ENCODE measurements around the gene DVL3.

DVL3 gene

GRCh38 chr3:184176377-184177330 is 21.5 kb downstream of the DVL3 start:
- DNase-seq (ENCODE audit: extremely low read depth in 1 of 2, low read depth in 1 of 2), result no peak

DNA sequence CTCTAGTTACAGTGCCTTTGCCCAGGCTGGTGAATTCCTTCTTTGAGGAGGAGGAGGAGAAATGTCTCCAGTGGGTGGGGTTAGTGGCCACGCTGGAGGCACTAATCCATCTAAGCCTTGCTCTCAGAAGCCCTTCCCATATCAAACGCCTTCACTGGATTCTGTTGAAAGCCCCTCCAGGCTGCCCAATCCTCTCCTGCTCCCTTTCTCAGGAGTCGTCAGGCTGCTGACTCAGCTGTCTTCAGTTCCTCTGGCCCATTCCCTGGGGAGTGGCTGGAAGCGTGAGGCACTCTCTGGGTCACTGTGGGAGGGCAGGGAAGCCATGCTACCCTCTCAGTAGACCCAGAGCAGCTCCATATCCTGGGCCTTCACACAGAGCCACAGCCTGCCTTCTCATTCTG is 22.2 kb downstream of the DVL3 start:
- DNase-seq (ENCODE audit: extremely low read depth in 1 of 2, low read depth in 1 of 2), result no peak

DNA sequence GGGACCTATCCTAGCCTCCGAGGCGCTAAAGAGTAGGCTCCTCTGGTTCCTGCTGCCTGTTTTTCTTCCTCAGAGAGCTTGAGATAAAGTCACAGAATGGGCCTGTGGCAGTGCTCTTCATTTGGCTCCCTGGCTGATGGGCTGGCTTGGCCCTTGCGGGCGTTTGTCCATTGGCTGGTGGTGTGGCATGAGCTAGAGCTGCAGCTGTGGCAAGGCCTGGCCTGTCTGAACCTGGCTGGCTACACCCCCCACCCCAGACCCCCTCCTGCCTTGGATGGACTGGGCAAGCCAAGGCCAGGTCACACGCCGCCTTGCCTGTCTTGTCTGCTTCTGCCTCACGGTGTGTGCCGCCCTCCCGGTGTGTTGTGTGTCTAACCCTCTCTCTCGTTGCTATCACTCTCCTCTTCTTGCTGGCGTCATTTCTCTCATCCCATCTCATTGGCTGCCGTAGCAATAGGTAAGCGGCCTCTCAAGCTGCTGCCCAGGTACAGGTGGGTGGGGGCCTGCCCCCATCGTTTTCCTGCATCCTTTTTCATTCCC is 22.7 kb downstream of the DVL3 start:
- no peak for DNase-seq (ENCODE audit: extremely low read depth in 1 of 2, low read depth in 1 of 2)

DNA sequence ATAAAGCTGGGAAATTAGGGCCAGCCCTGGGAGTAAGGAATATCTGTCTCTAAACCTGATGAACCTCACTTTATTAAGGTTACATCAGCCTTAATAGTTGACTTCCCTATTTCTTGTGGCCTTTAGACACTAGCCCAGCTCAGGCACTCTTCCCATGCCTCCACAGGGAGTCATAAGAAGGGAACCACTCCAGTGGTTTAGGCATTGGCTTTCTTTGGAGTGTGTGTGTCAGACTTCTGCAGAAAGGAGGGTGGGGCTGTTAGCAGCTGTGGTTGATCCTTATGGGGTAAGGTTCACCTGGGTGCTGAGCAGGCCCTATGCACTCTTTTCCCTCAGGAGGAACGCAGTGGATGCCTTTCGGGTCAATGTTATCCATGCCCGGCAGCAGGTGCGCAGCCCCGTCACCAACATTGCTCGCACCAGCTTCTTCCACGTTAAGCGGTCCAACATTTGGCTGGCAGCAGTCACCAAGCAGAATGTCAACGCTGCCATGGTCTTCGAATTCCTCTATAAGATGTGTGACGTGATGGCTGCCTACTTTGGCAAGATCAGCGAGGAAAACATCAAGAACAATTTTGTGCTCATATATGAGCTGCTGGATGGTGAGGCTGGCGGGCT is 23.5 kb downstream of the DVL3 start:
- DNase-seq (ENCODE audit: extremely low read depth in 1 of 2, low read depth in 1 of 2), result no peak

- no peak for DNase-seq (ENCODE audit: extremely low read depth in 1 of 2, low read depth in 1 of 2)
These were observed 25.0 kb downstream of the DVL3 start for GRCh38 chr3:184180165-184180564.

DNA sequence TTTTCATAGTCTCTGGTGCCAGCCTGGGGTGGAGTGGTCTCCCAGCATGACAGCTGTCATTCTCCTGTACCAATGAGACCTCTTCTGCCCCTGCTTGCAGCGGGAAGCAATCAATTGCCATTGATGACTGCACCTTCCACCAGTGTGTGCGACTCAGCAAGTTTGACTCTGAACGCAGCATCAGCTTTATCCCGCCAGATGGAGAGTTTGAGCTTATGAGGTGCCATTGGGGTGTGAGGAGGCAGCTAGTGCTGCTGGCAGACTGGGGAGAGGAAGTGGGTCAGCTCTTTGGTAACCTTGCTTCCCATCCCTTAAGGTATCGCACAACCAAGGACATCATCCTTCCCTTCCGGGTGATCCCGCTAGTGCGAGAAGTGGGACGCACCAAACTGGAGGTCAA is 26.4 kb downstream of the DVL3 start:
- DNase-seq (ENCODE audit: extremely low read depth in 1 of 2, low read depth in 1 of 2), result no peak

GRCh38 chr3:184183679-184184078 is 28.5 kb downstream of the DVL3 start:
- DNase-seq (ENCODE audit: extremely low read depth in 1 of 2, low read depth in 1 of 2), result no peak

DNA sequence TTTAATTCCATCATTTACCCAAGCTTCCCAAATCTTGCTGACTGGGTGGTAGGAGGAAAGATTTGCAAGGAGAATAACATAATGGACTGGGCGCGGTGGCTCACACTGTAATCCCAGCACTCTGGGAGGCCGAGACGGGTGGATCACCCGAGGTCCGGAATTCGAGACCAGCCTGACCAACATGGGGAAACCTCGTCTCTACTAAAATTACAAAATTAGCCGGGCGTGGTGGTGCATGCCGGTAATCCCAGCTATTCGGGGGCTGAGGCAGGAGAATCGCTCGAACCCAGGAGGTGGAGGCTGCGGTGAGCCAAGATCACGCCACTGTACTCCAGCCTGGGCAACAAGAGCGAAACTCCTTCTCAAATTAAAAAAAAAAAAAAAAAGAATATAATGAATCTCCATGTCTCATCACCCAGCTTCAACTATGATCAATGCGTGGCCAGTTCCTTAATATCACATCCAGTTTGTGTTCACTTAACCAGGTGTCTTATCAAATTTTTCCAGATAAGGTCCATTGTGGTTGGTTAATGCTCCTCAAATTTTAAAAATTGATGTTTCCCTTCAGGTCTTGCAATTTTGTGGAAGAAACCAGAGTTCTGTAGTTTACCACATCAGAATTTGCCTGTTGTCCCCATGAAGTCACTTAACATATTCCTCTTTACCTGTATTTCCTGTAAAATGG is 29.5 kb downstream of the DVL3 start:
- DNase-seq (ENCODE audit: extremely low read depth in 1 of 2, low read depth in 1 of 2), result no peak

GRCh38 chr3:184185461-184186183 is 30.4 kb downstream of the DVL3 start:
- DNase-seq (ENCODE audit: extremely low read depth in 1 of 2, low read depth in 1 of 2), result peak; percentile 97 to 99

- DNase-seq (ENCODE audit: extremely low read depth in 1 of 2, low read depth in 1 of 2), result no peak
These were observed 31.2 kb downstream of the DVL3 start, which contains the start of gene ABCF3 for GRCh38 chr3:184186184-184186901. TSS of gene ABCF3 (plus strand) at chr3:184186199. CDS start at chr3:184186208, 9 bp downstream.

DNA sequence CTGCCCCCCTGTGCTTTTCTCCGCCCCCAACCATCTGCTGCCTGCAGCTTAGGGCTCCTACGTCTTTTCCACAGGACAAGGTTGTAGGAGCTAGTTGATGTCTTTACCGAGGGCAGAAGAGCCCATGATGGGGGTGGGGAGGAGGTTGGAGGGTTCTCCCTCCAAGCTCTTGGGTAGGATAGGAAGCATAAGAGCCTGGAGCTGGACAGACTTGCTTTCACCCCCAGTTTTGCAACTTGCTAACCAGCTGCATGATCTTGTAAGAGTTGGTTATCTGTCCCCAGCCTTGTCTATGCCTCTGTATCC is 31.7 kb downstream of the DVL3 start:
- no peak for DNase-seq (ENCODE audit: extremely low read depth in 1 of 2, low read depth in 1 of 2)

- no peak for DNase-seq (ENCODE audit: extremely low read depth in 1 of 2, low read depth in 1 of 2)
These were observed 32.9 kb downstream of the DVL3 start for GRCh38 chr3:184188080-184188479.

DNA sequence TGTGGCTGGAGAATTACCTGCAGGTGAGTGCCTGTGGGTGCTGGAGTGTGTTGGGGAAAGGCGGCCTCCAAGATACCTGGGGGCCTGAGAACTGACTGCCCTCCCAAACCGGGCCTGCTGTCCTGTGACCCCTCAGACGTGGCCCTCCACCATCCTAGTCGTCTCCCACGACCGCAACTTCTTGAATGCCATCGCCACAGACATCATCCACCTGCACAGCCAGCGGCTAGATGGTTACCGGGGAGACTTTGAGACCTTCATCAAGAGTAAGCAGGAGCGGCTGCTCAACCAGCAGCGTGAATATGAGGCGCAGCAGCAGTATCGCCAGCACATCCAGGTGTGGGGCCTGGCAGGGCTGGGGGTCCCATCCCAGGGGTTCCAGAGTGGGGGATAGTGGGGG is 34.2 kb downstream of the DVL3 start:
- DNase-seq (ENCODE audit: extremely low read depth in 1 of 2, low read depth in 1 of 2), result no peak

- no peak for DNase-seq (ENCODE audit: extremely low read depth in 1 of 2, low read depth in 1 of 2)
These were observed 37.7 kb downstream of the DVL3 start for GRCh38 chr3:184192889-184193288.

GRCh38 chr3:184193991-184194539 is 38.9 kb downstream of the DVL3 start:
- no peak for DNase-seq (ENCODE audit: extremely low read depth in 1 of 2, low read depth in 1 of 2)

DNA sequence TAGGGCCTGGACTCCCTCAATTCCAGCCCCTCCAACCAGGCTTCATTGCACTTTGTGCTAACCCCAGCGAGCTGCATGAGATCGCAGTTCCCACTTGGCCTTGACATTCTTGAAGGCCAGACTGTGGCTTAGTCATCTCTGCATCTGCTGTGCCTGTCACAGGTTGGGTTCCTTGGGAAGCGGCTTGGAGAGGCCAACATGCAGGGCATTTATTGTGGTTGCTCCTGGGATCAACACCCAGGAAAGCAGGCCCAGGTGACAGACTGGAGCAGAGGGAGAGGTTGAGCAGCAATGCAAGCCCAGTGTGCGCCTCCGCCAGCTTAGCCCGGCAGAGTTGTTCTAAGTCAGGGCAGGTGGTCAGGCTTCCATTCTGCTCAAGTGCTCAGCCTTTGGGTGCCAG is 41.4 kb downstream of the DVL3 start:
- no peak for DNase-seq (ENCODE audit: extremely low read depth in 1 of 2, low read depth in 1 of 2)

DNA sequence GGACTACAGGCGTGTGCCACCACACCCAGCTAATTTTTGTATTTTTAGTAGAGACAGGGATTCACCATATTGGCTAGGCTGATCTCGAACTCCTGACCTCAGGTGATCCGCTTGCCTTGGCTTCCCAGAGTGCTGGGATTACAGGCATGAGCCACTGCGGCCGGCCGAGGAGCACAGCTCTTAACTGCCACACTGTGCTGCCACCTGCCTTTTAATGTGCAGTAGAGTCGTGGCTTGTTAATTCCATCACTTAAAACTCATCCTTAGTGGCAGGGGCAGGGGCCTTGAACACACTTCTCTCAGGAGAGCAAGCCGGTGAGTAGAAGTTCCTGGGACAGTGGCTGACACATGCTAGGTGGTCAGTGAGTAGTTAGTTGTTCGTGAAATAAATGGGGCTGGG is 43.3 kb downstream of the DVL3 start:
- DNase-seq (ENCODE audit: extremely low read depth in 1 of 2, low read depth in 1 of 2), result no peak

DNA sequence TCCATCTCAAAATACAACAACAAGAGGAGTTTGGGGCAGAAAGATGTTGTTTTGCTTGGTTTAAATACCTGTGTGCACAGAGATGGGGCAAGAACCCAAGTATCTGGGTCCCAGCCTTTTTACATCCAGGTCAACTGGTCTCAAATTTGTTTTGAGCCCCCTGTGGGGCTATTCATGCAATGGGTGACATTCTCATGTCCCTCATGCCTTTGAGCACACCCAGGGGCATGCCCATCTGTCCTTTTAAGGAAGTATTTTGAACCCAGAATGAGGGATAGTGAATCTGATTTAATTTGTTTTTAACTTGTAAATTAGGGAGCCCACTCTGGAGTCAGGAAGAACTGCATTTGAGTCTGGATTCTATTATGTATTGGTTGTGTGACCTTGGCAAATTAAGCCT is 45.6 kb downstream of the DVL3 start:
- no peak for DNase-seq (ENCODE audit: extremely low read depth in 1 of 2, low read depth in 1 of 2)

GRCh38 chr3:184203526-184203925 is 48.3 kb downstream of the DVL3 start:
- DNase-seq (ENCODE audit: extremely low read depth in 1 of 2, low read depth in 1 of 2), result no peak
